CD1c-positive myeloid dendritic cell (primary cell): ENCODE results near the gene KIF1A.
"Not testable (repeated sequence)": the region's sequence is repeated elsewhere in the genome, so short reads cannot be mapped to it uniquely, and the experiment has no call there.

Experiments
- DNase-seq: peaks from one replicate; pipeline ENCODE4 v3.0.0-alpha.2; 2016; ENCODE audit errors: extremely low spot score

Gene KIF1A

DNA sequence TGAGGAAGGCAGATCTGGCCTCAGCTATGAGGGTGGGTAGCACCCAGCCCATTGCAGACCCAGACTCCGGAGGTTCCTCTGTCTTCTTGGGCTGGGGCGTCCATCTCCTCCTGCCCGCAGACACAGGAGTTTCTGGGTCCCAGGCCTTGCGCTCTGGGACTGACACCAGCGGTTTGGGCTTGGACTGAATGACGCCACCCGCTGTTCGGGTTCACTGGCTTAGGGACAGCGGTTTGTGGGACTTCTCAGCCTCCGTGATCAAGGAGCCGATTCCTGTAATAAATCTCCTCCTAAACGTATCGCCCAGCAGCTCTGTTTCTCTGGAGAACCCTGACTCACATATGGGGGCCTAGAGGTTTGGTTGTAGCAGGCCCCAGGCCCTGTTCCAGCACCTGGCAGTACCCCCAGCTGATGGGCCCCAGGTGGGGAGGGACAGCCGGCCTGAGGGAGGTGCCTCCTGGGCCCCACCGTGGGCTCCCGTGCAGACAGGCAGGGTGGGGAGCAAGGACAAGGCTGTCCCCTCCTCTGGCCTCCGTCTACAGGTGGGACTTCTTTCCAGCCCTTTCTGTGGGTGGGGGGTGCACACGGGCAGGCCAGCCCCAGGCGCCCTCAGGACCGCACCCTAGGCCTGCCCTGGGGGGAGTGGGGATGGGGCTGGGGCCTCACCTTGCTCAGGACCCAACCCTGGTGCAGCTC, 132.8 kb downstream of the KIF1A start:
- no peak for DNase-seq

DNA sequence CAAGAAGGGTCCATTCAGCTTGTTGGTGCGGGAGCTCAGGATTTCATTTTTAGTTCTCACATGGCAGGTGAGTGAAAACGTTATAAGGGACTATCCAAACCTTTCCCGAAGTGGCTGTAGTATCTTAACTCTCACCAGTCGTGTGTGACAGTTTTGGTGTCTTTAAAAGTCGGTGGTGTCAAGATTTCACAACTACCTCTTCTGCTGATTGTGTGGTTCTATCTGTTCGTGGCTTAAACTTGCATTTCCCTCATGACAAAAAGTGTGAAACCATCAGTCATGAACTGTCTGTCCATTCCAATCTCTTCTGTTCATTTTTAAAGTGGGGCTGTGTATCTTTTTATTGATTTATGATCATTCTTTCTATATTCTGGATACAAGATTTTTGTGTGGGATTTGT, 133.6 kb downstream of the KIF1A start:
- DNase-seq, result no peak

DNA sequence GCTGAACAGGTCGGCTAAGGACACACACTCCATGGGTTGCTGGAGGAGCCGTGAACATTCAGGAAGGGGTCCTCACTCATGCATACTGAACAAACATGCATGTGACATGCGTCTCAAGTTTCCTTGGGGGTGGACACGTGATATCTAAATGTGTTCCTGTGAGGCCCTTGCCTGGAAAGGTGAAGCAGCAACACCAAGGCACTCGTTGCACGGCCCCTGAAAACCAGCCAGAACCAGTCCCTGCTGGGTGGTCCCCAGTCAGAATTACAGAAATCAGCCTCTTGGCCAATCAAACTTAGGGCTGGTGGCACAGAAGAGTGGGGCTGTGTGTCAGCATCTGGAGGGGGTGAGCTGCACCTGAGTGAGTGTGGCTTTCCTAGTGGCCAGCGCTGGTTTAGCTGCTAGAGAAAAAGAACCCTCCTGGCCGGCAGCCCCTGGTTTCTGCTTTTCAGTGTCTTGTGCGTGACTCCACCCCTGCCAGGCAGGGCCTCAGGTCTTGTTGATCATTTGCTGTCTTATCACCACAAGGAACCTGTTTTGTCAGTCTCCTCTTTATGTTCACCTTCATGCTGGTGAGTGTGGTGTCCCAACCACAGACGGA, 134.1 kb downstream of the KIF1A start:
- no peak for DNase-seq

DNA sequence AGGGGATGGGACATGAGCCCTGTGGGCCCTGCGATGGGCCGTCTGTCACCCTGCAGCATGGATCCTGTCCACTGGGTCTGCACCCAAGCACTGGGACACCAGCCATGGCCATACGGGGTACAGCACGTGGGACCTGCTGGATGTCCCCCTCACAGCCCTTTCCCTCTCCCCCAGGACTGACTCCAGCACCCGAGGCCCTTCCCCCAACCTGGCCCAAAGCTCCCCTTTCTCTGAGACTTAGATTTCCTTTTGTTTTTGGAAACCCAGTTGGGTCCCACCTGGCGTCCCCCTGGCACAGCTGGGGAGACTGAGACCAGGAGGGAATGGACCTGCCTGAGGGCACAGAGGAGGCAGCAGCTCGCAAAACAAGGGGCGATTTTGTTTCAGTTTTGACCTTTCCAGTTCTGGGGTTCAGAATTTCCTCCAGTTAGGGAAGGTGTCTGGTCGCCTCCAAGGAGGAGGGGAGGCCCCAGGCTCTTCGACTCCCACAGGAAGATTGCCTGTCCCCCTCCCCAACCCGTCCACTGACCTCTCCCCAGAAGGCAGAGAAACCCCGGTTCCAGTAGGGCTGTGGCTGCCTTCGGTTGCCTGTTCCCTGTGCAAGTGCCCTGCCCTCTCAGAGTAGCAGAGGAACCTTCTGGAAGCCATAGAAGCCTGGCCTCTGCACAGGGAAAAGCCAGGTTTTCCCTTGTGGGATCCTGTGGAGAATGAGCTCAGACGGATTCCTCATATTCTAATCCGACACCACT, 135.9 kb downstream of the KIF1A start:
- DNase-seq, result not testable (repeated sequence)

DNA sequence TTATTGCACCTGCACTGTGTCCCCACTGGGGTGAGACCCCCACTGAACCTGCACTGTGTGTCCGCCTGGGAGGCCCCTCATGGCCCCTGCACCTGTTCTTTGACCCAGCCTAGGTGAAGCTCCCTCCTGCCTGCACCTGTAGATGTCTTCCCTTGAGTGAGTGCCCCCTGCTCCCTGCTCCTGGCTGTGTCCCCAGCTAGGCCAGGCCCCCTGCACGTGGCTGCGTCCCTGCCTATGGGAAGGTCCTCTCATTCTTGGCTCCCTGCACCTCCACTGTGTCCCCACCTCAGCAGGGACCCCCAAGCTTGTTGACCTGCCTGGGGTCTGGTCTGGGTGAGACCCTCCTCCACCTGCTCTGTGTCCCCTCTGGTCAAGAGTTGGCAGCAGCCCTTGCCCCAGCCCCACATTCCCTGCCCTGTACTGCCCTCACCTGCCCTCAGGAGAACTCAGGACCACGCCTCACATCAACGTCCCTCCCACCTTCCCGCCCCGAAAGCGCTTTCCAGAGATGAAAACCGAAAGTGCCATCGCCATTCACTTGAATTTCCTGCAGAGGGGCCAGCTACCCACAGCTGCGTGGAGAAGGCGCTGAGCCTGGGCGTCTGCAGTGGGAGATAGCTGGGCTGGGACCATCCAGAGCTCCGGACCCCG, 136.6 kb downstream of the KIF1A start:
- not testable (repeated sequence) for DNase-seq

DNA sequence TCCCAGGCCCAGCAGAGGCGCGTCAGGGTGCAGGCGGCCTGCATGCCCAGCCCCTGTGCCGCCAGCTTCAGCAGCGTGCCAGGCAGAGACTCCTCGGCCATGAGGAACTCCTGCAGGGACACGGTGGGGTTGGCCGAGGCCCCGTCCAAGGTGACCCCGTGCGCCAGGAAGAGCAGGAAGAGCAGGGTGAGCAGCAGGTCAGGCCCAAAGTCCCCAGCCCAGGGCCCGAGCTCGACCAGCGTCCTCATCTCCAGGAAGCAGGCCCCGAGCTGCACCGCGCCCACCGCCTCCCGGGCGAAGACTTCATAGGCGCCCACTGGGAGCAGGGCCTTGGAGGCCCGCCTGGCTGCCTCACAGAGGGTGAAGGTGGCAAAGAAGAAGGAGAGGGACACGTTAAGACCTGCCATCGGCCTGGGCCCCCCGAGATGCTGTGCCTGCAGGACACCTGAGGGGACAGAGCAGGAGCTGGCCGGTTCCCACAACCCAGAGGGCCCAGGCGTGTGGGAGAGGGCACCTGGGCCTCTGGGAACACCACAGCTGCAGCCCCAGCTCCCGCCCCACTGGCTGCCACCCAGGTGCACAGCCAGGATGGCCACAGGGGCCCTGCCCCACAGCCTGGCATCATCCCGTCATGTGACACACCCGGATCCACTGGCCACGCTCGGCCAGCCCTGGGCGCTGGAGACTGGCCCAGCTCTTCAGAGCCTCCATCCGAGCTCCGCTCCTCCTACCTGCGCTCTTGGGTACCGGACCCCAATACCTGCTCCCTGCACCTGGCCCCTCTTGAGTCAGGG, 137.4 kb downstream of the KIF1A start, which contains the start of gene AQP12B:
Gene AQP12B, minus strand, starts transcription at position 455 of the 794 bp plus-strand sequence. Its CDS starts 48 bp downstream, at position 407.
- not testable (repeated sequence) for DNase-seq

DNA sequence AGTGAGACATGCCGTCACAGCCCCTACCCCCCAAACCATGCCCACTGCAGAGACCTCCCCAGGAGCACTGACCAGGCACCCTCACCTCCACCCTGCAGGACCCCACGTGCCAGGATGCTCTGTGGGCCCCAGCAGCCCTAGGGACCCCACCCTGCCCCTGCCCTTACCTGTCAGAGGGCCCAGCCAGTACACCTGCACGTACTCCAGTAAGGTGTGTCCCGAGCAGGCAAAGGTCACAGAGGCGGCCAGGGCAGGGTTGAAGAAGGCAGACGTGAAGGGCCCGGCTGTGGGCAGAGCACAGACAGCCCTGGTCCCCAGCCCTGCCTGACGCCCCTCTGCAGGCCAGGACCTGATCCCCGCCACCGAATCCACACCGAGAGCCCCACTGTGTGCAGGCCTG, 139.8 kb downstream of the KIF1A start:
- DNase-seq, result not testable (repeated sequence)

DNA sequence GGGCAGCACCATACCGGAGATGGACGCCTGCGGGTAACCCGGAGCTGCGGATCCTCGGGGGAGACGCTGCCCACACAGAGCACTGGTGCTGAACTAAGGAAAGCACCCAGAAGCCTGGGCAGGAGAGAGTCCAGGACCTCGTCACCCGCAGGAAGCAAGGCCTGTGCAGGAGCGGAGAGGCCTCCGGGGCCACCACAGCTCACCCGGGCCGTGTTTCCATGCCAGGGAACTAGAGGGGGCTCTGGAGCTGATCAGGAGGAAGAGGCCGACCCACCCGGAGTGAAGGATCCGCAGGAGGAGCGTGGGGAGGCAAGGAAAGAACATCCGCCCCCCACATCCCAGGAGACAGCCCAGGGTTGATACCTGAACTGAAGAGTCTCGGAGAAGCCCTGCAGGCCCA, 141.1 kb downstream of the KIF1A start:
- not testable (repeated sequence) for DNase-seq

DNA sequence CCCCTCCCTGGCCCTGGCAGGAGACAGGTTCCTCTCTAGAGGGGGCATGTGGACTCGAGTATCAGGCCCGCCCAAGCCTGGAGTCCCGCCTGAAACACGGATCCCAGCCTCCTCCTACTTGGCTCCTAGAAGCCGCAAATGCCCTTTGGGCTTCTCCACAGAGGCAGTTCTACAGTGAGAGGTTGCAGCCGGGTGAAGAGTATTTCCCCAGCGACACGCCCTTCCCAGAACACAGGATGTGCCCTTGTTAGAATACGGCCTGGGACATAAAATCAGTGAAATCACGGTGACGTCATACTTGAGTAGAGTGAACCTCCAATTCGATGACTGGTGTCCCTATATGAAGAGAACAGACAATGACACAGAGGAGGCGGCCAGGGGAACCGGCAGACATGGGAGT, 142.0 kb downstream of the KIF1A start:
- not testable (repeated sequence) for DNase-seq

DNA sequence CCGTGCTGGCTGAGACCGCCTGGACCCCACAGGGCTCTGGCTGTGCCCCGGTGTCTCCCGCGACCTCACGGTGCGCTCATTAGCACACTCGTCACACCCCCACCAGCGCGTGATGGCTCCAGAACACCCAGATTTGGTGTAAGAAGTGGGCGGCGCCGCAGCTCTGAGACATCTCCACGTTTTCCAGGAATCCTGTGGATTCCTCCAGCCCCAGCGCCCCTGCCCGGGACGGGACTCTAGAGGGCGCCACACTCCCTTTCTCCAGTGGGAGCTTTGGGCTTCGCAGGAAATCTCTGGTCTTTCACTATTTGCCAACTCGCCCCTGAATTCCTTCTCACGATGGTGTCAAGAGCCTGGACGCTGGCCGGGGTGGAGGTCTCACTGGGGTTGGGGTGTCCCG, 144.7 kb downstream of the KIF1A start:
- not testable (repeated sequence) for DNase-seq

DNA sequence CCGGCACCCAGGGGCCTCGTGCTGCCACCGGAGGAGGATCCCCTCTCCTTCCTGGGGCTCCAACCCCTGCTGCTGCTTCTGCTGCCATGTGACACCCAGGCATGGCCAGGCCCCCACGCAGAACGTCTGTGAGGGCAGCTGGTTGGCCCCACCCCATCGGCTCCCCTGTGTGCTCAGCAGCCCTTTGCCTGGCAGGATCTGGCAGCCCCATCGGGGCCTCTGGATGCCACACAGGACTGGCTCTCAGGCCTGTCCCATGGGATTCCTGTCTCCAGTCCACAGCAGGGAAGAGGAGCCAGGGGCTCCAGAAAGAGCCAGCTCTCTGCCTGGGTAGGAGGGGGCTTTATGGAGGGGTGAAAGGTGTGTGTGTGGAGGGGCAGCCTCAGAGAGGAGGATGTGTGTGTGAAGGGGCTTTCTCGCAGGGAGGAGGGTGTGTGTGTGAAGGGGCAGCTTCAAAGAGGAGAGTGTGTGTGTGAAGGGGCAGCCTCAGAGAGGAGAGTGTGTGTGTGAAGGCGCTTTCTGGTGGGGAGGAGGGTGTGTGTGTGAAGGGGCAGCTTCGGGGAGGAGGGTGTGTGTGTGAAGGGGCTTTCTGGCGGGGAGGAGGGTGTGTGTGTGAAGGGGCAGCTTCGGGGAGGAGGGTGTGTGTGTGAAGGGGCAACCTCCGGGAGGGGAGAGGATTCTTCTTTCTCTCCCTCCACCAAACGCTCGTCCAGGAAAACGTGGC, 145.4 kb downstream of the KIF1A start:
- DNase-seq, result not testable (repeated sequence)

DNA sequence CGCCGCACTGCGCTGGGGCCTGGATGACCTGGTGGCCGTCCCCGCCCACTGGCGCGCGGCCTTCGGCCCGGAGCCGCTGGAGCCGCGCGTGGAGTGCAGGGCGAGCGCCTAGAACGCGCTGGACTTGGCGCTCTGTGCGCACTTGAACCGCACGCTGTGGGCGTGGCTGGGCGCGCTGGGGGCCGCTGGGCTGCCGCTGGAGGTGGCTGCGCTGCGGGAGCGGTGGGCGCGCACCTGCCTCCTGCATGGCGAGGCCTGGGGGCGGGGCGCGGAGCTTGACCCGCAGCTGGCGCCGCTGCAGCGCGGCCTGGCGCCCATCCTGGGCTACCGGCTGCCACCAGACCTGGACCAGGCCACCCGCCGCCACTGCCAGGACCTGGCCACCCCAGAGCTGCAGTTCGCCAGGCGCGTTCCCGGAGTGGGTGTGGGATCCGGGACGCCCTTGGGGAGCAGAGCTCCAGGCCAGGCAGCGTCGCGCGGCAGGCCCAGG, 147.3 kb downstream of the KIF1A start:
- DNase-seq, result no peak

DNA sequence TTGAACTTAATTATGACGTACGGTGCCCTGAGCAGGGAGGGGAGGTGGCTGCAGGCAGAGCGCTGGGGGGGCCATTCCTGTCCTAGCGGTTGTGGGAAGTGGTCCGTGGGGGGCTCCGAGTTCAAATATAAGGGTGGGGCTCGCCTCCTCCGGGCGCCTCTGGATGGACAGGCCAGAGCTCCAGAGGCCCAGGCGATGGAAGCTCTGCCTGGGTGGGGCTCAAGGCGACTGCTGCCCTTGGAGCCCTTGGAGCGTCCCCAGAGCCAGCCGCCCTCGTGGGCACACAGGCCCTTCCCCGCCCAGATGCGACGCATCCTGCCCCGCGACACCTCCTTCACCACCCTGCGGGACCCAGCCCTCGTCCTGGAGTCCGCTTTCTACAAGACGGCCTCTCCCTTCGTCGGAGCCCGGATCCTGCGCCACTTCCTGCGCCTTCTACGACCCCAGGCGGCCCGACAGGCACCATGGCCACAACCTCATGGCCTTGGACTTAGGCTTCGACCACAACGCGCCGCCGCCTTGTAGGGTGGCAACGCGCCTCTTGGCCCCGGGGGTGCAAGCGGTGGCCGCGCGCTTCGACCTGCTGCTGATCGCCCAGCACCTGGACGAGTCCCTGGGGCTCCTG, 147.8 kb downstream of the KIF1A start:
- DNase-seq, result no peak

DNA sequence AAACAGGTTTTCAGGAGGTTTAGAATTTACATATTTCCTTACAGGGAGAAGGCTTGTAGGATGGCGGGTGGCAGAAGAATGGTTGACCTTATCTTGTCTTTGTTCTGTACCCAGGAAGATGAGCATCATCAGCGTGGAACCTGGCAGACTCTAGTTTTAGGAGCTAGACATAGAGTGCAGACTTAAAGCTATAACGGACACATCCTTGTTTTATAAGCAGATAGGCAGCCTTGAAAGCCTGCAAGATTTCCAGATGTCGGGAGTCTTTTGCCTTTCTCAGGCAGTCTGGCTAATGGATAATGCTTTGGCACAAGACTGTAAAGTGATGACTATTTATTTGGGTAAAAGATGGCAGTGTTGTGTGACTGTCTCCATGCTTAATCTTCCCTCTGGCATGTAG, 149.1 kb downstream of the KIF1A start:
- DNase-seq, result no peak

- DNase-seq, result no peak
These were observed 149.6 kb downstream of the KIF1A start for GRCh38 chr2:240670402-240670801.

- DNase-seq, result no peak
These were observed 155.4 kb downstream of the KIF1A start for GRCh38 chr2:240664622-240665021.
